MCF 10A (cell line): ENCODE results near the gene CRTAC1. TPM values are rescaled to one million over a fixed set of nuclear protein-coding genes. Genes with fewer than 3 reads are reported as not detected.

Experiments used
- BruUV-seq: library from RNA; stranded (reverse); fragments of 400-500 nt; replicated peaks from 2 replicates; lab custom pipeline; 2021; lab: Mats Ljungman, UMichigan
- CTCF ChIA-PET: fragments of 300-600 bp; sonication (Branson Sonifier 250); formaldehyde crosslinking; extraction: SDS; loops from one replicate; lab custom pipeline; 2021; ENCODE audit warnings: antibody characterized with exemption, inconsistent platforms; lab: Yijun Ruan, JAX
- POLR2A ChIA-PET: fragments of 300-600, 350-650 bp; sonication (Branson Sonifier 250); formaldehyde crosslinking; extraction: SDS; loops from one replicate; lab custom pipeline; 2020; ENCODE audit warnings: antibody characterized with exemption, inconsistent platforms; lab: Yijun Ruan, JAX
- DNase-seq: peaks from one replicate; pipeline ENCODE4 v3.0.0-alpha.2; 2018; ENCODE audit not compliant: unreplicated experiment
- H3K27ac Mint-ChIP-seq: one replicate; pipeline ENCODE4 v1.8.0; 2022; ENCODE audit warnings: mild to moderate bottlenecking, low read depth, mixed read lengths; ENCODE audit not compliant: unreplicated experiment
- H3K27me3 Mint-ChIP-seq: one replicate; pipeline ENCODE4 v1.8.0; 2022; ENCODE audit warnings: mixed read lengths; ENCODE audit not compliant: insufficient read depth, unreplicated experiment
- H3K36me3 Mint-ChIP-seq: one replicate; pipeline ENCODE4 v1.8.0; 2022; ENCODE audit warnings: mild to moderate bottlenecking, moderate library complexity, mixed read lengths; ENCODE audit not compliant: insufficient read depth, unreplicated experiment
- H3K4me1 Mint-ChIP-seq: one replicate; pipeline ENCODE4 v1.8.0; 2022; ENCODE audit warnings: mixed read lengths; ENCODE audit not compliant: insufficient read depth, unreplicated experiment
- H3K4me3 Mint-ChIP-seq: one replicate; pipeline ENCODE4 v1.8.0; 2022; ENCODE audit warnings: mild to moderate bottlenecking, moderate library complexity, mixed read lengths; ENCODE audit not compliant: unreplicated experiment
- H3K9me3 Mint-ChIP-seq: one replicate; pipeline ENCODE4 v1.8.0; 2022; ENCODE audit warnings: mixed read lengths; ENCODE audit not compliant: unreplicated experiment
- intact Hi-C: fragments of 100-400 bp; cut with micrococcal nuclease; formaldehyde crosslinking; loops from 2 replicates; pipeline ENCODE4 v1.14.1; 2022
- total RNA-seq: library from RNA; stranded (reverse); gene quantifications from 2 replicates; pipeline ENCODE4 v1.2.3, GENCODE V29; 2022
- TF ChIP-seq, protein P1 (sequence below): fragments of 200-600 bp; IDR thresholded peaks from one replicate; pipeline ENCODE4 v1.8.0; 2022; ENCODE audit warnings: antibody characterized with exemption, mild to moderate bottlenecking; ENCODE audit not compliant: unreplicated experiment

The CRTAC1 gene
- total RNA-seq, 1 experiment from 2014 or later, result not detected

DNA sequence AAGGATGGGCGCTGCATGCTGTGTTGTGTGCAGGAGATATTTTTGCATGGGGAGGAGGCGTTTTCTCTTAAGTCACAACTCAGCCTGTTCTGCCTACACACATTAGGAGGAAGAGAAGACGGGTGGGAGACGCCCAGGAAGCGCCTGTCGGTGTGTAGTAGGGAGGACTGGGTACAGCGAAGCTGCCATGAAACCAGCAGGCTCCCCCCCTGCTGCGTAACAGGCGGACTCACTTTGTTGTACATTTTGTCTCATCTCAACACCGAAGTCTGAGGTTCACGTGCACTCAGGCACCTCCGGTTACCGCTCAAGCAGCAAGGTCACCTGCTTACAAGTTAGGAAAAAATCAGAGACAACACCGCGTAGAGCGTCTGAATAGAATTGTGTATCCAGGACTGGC, 56.3 kb downstream of the CRTAC1 start:
- DNase-seq, result no peak
- Mint-ChIP-seq H3K9me3 (peaks cover 6% of the 10 kb centered on the region), H3K36me3 (no peaks in the 10 kb centered on the region), H3K4me3 (no peak overlapping the region), H3K27me3 (peaks cover 80% of the 10 kb centered on the region), H3K27ac (no peak overlapping the region), H3K4me1 (no peaks in the 10 kb centered on the region)
- CTCF ChIA-PET, result no interaction called here
- intact Hi-C loops, result no loop called here
- POLR2A ChIA-PET, result no interaction called here
- no TSS peak for BruUV-seq
- TF ChIP-seq, protein P1, sequence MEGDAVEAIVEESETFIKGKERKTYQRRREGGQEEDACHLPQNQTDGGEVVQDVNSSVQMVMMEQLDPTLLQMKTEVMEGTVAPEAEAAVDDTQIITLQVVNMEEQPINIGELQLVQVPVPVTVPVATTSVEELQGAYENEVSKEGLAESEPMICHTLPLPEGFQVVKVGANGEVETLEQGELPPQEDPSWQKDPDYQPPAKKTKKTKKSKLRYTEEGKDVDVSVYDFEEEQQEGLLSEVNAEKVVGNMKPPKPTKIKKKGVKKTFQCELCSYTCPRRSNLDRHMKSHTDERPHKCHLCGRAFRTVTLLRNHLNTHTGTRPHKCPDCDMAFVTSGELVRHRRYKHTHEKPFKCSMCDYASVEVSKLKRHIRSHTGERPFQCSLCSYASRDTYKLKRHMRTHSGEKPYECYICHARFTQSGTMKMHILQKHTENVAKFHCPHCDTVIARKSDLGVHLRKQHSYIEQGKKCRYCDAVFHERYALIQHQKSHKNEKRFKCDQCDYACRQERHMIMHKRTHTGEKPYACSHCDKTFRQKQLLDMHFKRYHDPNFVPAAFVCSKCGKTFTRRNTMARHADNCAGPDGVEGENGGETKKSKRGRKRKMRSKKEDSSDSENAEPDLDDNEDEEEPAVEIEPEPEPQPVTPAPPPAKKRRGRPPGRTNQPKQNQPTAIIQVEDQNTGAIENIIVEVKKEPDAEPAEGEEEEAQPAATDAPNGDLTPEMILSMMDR, result no peak

DNA sequence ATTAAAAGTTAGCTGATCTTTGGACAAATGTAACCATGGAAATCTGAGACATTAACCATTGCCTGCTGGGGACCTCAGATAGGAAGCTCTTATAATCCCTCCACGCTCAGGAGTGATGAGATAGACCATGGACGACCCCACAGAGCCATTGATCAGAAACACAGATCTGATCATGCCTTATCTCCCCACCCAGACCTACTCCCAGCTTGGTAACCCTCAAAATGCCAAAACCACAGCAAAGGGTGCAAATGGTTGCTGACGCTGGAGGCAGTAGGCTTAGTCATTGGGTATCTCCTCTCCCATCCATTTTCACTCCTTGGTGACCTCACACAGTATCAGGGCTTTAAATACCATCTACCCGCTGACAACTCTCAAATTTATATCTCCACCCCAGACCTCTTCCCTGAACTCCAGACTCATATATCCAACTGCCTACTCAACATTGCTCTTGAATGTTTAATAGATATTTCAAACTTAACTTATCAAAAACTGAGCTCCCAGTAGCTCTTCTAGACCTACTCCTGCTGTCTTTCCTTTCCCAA, 60.8 kb downstream of the CRTAC1 start:
- no TSS peak for BruUV-seq
- H3K4me1 Mint-ChIP-seq, result no peaks in the 10 kb centered on the region

DNA sequence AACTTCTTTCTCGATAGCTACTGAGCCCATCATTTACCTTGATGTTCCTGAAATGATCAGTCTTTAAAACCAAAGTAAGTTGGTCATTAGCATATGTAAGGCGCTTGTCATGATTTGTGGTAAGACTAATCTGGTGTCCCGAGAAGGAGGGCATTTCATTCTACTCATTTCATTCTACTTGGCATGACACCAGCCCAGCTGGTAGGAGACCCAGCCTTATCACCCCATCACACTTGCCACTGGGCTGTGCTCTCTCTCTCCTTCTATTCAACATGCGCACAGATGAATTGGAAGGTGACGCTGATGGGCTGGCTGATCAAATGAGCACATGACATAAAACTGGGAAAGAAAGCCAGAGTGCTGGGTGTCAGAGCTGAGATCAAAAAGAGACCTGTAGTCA, 65.7 kb downstream of the CRTAC1 start:
- DNase-seq, result no peak
- Mint-ChIP-seq H3K4me1 (no peaks in the 10 kb centered on the region), H3K27ac (no peak overlapping the region), H3K9me3 (peaks cover 2% of the 10 kb centered on the region), H3K4me3 (no peak overlapping the region), H3K36me3 (no peaks in the 10 kb centered on the region), H3K27me3 (peaks cover 98% of the 10 kb centered on the region)
- TF ChIP-seq, protein P1, result no peak
- CTCF ChIA-PET, result interaction anchor here (0.7 kb wide), 1 partner anchor 276 kb away, joined by 6 read pairs; no protein-coding TSS in a partner anchor
- POLR2A ChIA-PET, result no interaction called here
- no TSS peak for BruUV-seq
- intact Hi-C loops, result no loop called here

More for the DNA sequence above, 60.8 kb downstream of the CRTAC1 start:
- no peaks in the 10 kb centered on the region for H3K36me3 Mint-ChIP-seq
- DNase-seq, result no peak
- ChIA-PET CTCF (interaction anchor here (0.5 to 1.4 kb wide), 2 partner anchors 10 to 32 kb away, joined by 5 read pairs; no protein-coding TSS in a partner anchor), POLR2A (no interaction called here)
- TF ChIP-seq, protein P1, result no peak
- intact Hi-C loops, result no loop called here
- no peak overlapping the region for H3K27ac Mint-ChIP-seq
- peaks cover 92% of the 10 kb centered on the region for H3K27me3 Mint-ChIP-seq
- H3K4me3 Mint-ChIP-seq, result no peak overlapping the region
- peaks cover 6% of the 10 kb centered on the region for H3K9me3 Mint-ChIP-seq

DNA sequence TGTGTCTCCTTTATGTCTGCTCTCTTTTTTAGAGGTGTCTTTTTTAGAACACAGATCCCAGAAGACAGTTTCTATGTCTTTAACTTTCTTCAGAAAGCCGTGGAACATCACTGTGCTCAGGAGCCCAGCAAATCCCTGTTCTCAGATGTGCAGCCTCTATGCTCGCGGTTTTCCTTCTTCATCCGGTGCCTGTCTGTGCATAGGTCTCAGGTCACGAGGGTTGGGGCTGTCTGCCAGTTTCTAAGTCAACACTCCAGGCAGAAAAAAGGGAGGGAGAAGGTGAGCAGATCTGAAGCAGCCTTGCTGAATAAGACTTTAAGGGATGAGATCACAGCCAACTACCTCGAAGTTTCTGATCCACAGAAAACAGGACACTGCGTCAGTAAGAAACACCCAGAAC, 68.5 kb downstream of the CRTAC1 start:
- ChIA-PET CTCF (no interaction called here), POLR2A (no interaction called here)
- BruUV-seq, result no TSS peak
- Mint-ChIP-seq H3K4me3 (no peak overlapping the region), H3K27me3 (peaks cover 91% of the 10 kb centered on the region), H3K9me3 (no peaks in the 10 kb centered on the region), H3K4me1 (no peaks in the 10 kb centered on the region), H3K27ac (no peak overlapping the region), H3K36me3 (no peaks in the 10 kb centered on the region)
- TF ChIP-seq, protein P1, result no peak
- intact Hi-C loops, result no loop called here
- no peak for DNase-seq
